ENCODE data around the gene POFUT1. TPM values are rescaled to one million over a fixed set of nuclear protein-coding genes. Genes with fewer than 3 reads are reported as not detected.
"Not testable (repeated sequence)": the region's sequence is repeated elsewhere in the genome, so short reads cannot be mapped to it uniquely, and the experiment has no call there.

POFUT1 gene
- total and polyA plus RNA-seq, 9 of the 15 experiments (the other 6 are each of a cell fraction or from before 2014, with no cell fraction given), result 3.5 to 44.7 (median 23.5) TPM

DNA sequence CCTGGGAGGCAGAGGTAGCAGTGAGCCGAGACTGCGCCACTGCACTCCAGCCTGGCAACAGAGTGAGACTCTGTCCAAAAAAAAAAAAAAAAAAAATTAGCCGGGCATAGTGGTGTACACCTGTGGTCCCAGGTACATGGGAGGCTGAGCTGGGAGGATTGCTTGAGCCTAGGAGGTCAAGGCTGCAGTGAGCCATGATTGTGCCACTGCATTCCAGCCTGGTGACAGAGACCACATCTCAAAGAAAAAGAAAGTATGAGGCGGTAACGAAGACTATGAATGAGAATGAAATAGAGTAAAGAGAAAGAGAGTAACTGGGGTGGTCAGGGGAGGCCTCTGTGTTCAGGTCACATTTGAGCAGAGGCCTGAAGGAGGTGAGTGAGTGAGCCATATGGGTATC is 38.5 kb downstream of the POFUT1 start:
- H3K4me3 ChIP-seq; FAIRE-seq; DNase-seq (ENCODE audit: extremely low read depth in 1 of 4, low spot score in 3 of 4); in situ Hi-C loops (cut with MboI); H3K36me3 ChIP-seq (ENCODE audit: control insufficient read depth, insufficient read depth, low read length); H3K4me2 ChIP-seq (ENCODE audit: insufficient read depth, low read length); CTCF ChIA-PET (ENCODE audit: low intra/inter-chr PET ratio); H3K9me3 ChIP-seq (replicated peaks; ENCODE audit: control insufficient read depth, insufficient read depth, low read depth, low read length); H2AFZ ChIP-seq (ENCODE audit: low read depth, low read length); H3K27ac ChIP-seq (ENCODE audit: extremely low read depth, low read depth, low read length); H3K27me3 ChIP-seq (ENCODE audit: control insufficient read depth in 2 of 2, insufficient read depth in 2 of 2, low read length in 2 of 2); H3K9ac ChIP-seq (ENCODE audit: insufficient read depth in 1 of 2, low read depth in 2 of 2, low read length in 2 of 2); H3K4me1 ChIP-seq (replicated peaks in 1 of 2; ENCODE audit: control insufficient read depth in 2 of 2, insufficient read depth in 2 of 2, low read length in 2 of 2); BruUV-seq (replicated peaks); H4K20me1 ChIP-seq (replicated peaks; ENCODE audit: control insufficient read depth, insufficient read depth, low read length); ATAC-seq; H3K9me1 ChIP-seq (ENCODE audit: control insufficient read depth, insufficient read depth, low read length); intact Hi-C loops (cut with micrococcal nuclease); H3K79me2 ChIP-seq (ENCODE audit: control insufficient read depth, insufficient read depth, low read length): not testable (repeated sequence)
- 45% methylated on average over 5 of the region's 5 CpGs for WGBS (ENCODE audit: insufficient coverage, low coverage, missing lambda C conversion rate)
- POLR2A ChIA-PET, result interaction anchor here (0.7 kb wide), 1 partner anchor 61 kb away, joined by 3 read pairs; no protein-coding TSS in a partner anchor

DNA sequence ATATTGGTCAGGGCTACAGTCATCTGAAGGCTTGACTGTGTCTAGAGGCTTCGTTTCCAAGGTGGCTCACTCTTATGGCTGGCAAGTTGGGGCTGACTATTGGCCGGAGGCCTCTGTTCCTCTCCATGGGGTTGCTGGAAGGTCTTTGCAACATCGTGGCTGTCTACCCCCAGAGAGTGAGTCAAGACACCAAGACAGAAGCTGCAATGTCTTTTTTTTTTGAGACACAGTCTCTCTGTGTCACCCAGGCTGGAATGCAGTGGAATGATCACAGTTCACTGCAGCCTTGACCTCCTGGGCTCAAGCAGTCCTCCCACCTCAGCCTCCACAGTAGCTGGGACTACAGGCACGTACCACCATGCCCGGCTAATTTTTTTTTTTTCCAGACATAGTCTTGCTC is 40.4 kb downstream of the POFUT1 start:
- Histone ChIP-seq H3K4me1 (replicated peaks in 1 of 2; ENCODE audit: control insufficient read depth in 2 of 2, insufficient read depth in 2 of 2, low read length in 2 of 2) (no peaks in the 10 kb centered on the region; a peak in 1 of 5 replicates), H3K27me3 (ENCODE audit: control insufficient read depth in 2 of 2, insufficient read depth in 2 of 2, low read length in 2 of 2) (peaks cover 7 to 12% of the 10 kb centered on the region in 2 experiments; a peak in 2 of 5 replicates), H3K27ac (ENCODE audit: extremely low read depth, low read depth, low read length) (no peak overlapping the region), H3K4me2 (ENCODE audit: insufficient read depth, low read length) (no peak overlapping the region), H4K20me1 (replicated peaks; ENCODE audit: control insufficient read depth, insufficient read depth, low read length) (no peaks in the 10 kb centered on the region), H3K9ac (ENCODE audit: insufficient read depth in 1 of 2, low read depth in 2 of 2, low read length in 2 of 2) (peak overlapping the region in 1 of 2 experiments; percentile 56; a peak in 1 of 4 replicates), H3K36me3 (ENCODE audit: control insufficient read depth, insufficient read depth, low read length) (no peaks in the 10 kb centered on the region), H2AFZ (ENCODE audit: low read depth, low read length) (no peak overlapping the region; the same call in 1 of the 2 replicates), H3K4me3 (no peak overlapping the region), H3K9me3 (replicated peaks; ENCODE audit: control insufficient read depth, insufficient read depth, low read depth, low read length) (no peaks in the 10 kb centered on the region), H3K79me2 (ENCODE audit: control insufficient read depth, insufficient read depth, low read length) (no peaks in the 10 kb centered on the region), H3K9me1 (ENCODE audit: control insufficient read depth, insufficient read depth, low read length) (no peaks in the 10 kb centered on the region)
- CTCF ChIA-PET (ENCODE audit: low intra/inter-chr PET ratio), result interaction anchor here (0.6 kb wide), 1 partner anchor 274 kb away, joined by 3 read pairs; no protein-coding TSS in a partner anchor
- POLR2A ChIA-PET, result no interaction called here
- intact Hi-C loops (cut with micrococcal nuclease) (no loop called here), in situ Hi-C loops (cut with MboI) (no loop called here)
- no peak for ATAC-seq
- WGBS (ENCODE audit: insufficient coverage, low coverage, missing lambda C conversion rate), result 39% methylated on average over 5 of the region's 5 CpGs
- no peak for FAIRE-seq
- no peak for DNase-seq (ENCODE audit: extremely low read depth in 1 of 4, low spot score in 3 of 4)
- TF ChIP-seq ZSCAN29 (IDR thresholded peaks at IDR 0.05) (no peak), RBBP5 (IDR thresholded peaks at IDR 0.05; ENCODE audit: borderline replicate concordance, insufficient read depth, low read length, poor library complexity, severe bottlenecking) (no peak), U2AF1 (optimal IDR thresholded peaks at IDR 0.05; ENCODE audit: low read depth, low read length) (no peak), BCOR (IDR thresholded peaks at IDR 0.05) (no peak), CREM (IDR thresholded peaks at IDR 0.05; ENCODE audit: low read depth) (no peak), HDAC3 (IDR thresholded peaks at IDR 0.05; ENCODE audit: borderline replicate concordance, partially characterized antibody) (no peak), NELFE (IDR thresholded peaks at IDR 0.05; ENCODE audit: insufficient read depth, insufficient read length) (no peak), KAT8 (IDR thresholded peaks at IDR 0.05; ENCODE audit: low read depth) (no peak), ZNF77 (CRISPR knock-in tag; IDR thresholded peaks at IDR 0.05) (no peak)
- TF ChIP-seq, protein P1, sequence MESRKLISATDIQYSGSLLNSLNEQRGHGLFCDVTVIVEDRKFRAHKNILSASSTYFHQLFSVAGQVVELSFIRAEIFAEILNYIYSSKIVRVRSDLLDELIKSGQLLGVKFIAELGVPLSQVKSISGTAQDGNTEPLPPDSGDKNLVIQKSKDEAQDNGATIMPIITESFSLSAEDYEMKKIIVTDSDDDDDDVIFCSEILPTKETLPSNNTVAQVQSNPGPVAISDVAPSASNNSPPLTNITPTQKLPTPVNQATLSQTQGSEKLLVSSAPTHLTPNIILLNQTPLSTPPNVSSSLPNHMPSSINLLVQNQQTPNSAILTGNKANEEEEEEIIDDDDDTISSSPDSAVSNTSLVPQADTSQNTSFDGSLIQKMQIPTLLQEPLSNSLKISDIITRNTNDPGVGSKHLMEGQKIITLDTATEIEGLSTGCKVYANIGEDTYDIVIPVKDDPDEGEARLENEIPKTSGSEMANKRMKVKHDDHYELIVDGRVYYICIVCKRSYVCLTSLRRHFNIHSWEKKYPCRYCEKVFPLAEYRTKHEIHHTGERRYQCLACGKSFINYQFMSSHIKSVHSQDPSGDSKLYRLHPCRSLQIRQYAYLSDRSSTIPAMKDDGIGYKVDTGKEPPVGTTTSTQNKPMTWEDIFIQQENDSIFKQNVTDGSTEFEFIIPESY (CRISPR knock-in tag; IDR thresholded peaks at IDR 0.05), result no peak
- no TSS peak for BruUV-seq (replicated peaks)

All from K562 (cell line).